SJSA1 (cell line): ENCODE data around the gene MBD2. TPM values are rescaled to one million over a fixed set of nuclear protein-coding genes. Genes with fewer than 3 reads are reported as not detected.
A peak's percentile ranks its signal among the peaks of the same experiment; 100 is the strongest.
"Not testable (repeated sequence)": the region's sequence is repeated elsewhere in the genome, so short reads cannot be mapped to it uniquely, and the experiment has no call there.

ENCODE experiments used
- DNase-seq, 2 experiments: peaks; one replicate each; pipeline ENCODE4 v3.0.0-alpha.2; 2015 to 2020; ENCODE audit warnings: low spot score in 2 of 2, low read depth in 1 of 2
- H3K27ac ChIP-seq: fragments of 250-450 bp; sonication (Bioruptor Pico); 2 replicates; pipeline ENCODE4 v1.5.1; 2020; ENCODE audit warnings: mild to moderate bottlenecking, moderate library complexity
- H3K27me3 ChIP-seq: fragments of 250-450 bp; sonication (Bioruptor Pico); replicated peaks from 2 replicates; pipeline ENCODE4 v1.5.1; 2020; ENCODE audit warnings: mild to moderate bottlenecking, moderate library complexity
- H3K36me3 ChIP-seq: fragments of 250-450 bp; sonication (Bioruptor Pico); 2 replicates; pipeline ENCODE4 v1.5.1; 2020; ENCODE audit warnings: mild to moderate bottlenecking
- H3K4me1 ChIP-seq: fragments of 250-450 bp; sonication (Bioruptor Pico); replicated peaks from 2 replicates; pipeline ENCODE4 v1.6.1; 2021; ENCODE audit warnings: mild to moderate bottlenecking
- H3K4me3 ChIP-seq: fragments of 250-450 bp; sonication (Bioruptor Pico); 2 replicates; pipeline ENCODE4 v1.5.1; 2020; ENCODE audit warnings: mild to moderate bottlenecking
- H3K9me3 ChIP-seq: fragments of 250-450 bp; sonication (Bioruptor Pico); replicated peaks from 2 replicates; pipeline ENCODE4 v1.5.1; 2020; ENCODE audit warnings: mild to moderate bottlenecking
- total RNA-seq: library from RNA; depleted of rRNA; stranded (reverse); fragments of >200 nt; shearing (Covaris generic); gene quantifications from 2 replicates; pipeline ENCODE4 v1.2.3, GENCODE V29; 2014

The MBD2 gene
- total RNA-seq, 1 experiment from 2014 or later: 38.4 TPM

DNA sequence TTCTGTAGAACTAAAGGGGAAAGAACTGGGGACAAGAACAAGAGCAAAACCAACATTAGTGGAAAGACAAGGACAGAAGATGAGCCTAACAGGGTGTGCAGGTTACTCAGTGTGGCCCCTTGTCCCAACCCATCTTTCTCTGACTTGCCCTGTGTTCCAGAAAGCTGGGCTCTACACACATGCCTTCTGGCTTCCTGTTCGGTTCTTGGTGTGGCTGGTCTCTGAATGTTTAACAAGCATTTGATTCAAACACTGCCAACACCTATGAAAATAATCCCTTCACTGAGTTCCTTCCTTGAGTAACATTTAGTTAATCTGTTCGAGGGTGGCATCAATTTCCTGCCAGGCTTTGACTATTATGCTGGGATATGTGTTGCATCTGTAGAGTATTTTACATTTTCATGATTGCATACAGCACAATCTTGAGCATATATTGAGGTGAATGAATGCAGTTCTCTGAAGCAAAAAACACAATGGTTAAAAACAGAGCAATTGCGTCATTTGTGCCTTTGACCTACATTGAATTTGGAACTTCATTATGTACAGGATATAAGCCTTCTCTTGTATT, 83.3 kb downstream of the MBD2 start:
- H3K4me1 ChIP-seq: no peaks in the 10 kb centered on the region
- DNase-seq: no peak
- H3K9me3 ChIP-seq: no peaks in the 10 kb centered on the region
- no peaks in the 10 kb centered on the region for H3K36me3 ChIP-seq
- no peak overlapping the region for H3K4me3 ChIP-seq
- H3K27me3 ChIP-seq: no peaks in the 10 kb centered on the region
- H3K27ac ChIP-seq: no peak overlapping the region

DNA sequence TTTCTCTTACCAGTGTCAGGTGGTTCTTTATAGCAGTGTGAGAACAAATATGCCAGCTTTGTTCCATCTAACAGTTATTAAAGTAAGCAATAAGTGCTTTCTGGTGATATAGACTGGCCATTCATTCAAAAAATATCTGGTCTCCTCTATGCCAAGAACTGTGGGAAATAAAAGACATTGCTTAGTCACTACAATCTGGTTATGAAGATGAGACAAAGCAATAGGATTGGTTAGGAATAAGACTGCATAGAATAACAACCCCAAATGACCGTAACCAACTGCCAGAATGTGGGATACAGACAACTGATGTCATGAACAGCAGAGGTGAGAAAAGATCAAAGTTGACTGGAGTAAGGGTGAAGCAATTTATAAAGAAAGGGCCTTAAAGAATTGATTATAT, 83.8 kb downstream of the MBD2 start:
- Histone ChIP-seq H3K4me1 (no peaks in the 10 kb centered on the region), H3K27me3 (no peaks in the 10 kb centered on the region), H3K4me3 (no peak overlapping the region), H3K9me3 (no peaks in the 10 kb centered on the region), H3K27ac (no peak overlapping the region), H3K36me3 (no peaks in the 10 kb centered on the region)
- DNase-seq: no peak

- H3K27ac ChIP-seq: no peak overlapping the region
- DNase-seq: no peak
- no peaks in the 10 kb centered on the region for H3K27me3 ChIP-seq
- no peaks in the 10 kb centered on the region for H3K9me3 ChIP-seq
- H3K36me3 ChIP-seq: no peaks in the 10 kb centered on the region
- H3K4me1 ChIP-seq: no peaks in the 10 kb centered on the region
- H3K4me3 ChIP-seq: no peak overlapping the region
These were observed 89.3 kb downstream of the MBD2 start for GRCh38 chr18:54135216-54135615.

DNA sequence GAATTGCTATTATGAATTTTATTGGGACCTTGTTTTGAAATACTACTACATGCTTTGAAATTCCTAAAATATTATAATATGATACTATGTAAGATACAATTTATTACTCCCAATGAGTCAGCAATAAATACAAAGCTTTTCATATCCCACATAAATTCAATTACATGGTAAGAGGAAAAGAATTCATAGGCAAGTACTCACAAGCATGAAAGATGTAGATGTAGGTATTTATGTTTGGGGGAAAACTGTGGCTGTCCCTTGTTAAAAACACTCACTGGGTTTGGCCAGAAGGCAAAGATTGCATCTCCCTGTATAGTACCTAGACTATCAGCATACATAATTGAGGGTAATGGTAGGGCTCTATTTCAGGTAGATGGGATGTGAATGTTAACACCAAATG, 90.4 kb downstream of the MBD2 start:
- H3K4me3 ChIP-seq: no peak overlapping the region
- H3K27ac ChIP-seq: no peak overlapping the region
- H3K27me3 ChIP-seq: no peaks in the 10 kb centered on the region
- no peaks in the 10 kb centered on the region for H3K9me3 ChIP-seq
- no peaks in the 10 kb centered on the region for H3K4me1 ChIP-seq
- H3K36me3 ChIP-seq: no peaks in the 10 kb centered on the region
- no peak for DNase-seq

DNA sequence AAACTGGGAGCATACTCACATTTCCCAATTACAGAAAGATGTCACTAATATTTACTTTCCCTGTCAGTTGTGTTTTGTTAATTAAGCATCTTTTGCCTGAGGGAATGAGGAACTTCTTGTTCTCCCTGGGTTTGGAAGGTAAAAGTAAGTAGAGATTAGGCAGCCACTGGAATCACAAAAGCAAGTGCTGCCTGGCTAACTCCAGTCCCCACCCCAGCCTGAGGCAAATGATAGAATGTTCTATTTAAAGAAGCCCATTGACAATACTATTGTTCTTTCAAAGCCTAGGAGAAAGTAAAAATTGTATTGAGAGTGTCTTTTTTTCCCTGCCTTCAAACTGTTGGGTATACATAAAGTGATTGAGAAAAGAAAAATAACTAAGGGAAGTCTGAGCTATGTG, 93.8 kb downstream of the MBD2 start:
- H3K27ac ChIP-seq: no peak overlapping the region

GRCh38 chr18:54130177-54130576, 94.3 kb downstream of the MBD2 start:
- H3K9me3 ChIP-seq: no peaks in the 10 kb centered on the region
- H3K27me3 ChIP-seq: no peaks in the 10 kb centered on the region
- DNase-seq: no peak
- H3K36me3 ChIP-seq: no peaks in the 10 kb centered on the region
- no peak overlapping the region for H3K4me3 ChIP-seq
- no peak overlapping the region for H3K27ac ChIP-seq
- H3K4me1 ChIP-seq: no peaks in the 10 kb centered on the region

More for the DNA sequence above, 93.8 kb downstream of the MBD2 start:
- Histone ChIP-seq H3K4me3 (no peak overlapping the region), H3K4me1 (no peaks in the 10 kb centered on the region), H3K27me3 (no peaks in the 10 kb centered on the region), H3K36me3 (no peaks in the 10 kb centered on the region), H3K9me3 (no peaks in the 10 kb centered on the region)
- DNase-seq: no peak

DNA sequence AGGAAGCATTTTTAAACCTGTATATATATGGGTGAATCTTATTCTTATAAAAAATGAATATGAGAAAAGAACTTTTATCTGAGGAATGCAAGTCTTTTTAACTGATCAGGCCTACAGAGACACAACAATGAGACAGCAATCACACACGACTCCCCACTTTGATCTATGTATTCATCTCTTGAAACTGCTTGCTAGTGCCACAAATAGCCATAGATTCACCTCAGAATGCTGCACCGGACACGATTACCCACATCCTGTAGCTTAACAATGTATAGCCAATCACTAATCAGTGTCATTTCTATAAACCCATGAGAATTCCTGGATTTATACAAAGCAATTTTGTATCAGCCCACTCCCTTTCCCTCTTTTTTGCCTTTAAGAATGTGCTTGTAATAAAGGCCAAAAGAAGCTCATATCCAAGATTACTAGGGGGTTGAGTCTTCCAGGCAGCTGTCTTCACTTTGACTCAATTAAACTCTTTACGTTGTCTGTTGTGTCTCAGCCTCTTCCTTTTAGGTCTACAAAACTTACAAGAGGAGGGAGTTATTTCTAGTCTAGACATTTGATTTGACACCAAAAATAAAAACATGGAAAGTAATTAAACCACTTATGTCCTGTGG, 94.9 kb downstream of the MBD2 start:
- Histone ChIP-seq H3K27me3 (no peaks in the 10 kb centered on the region), H3K36me3 (no peaks in the 10 kb centered on the region), H3K4me1 (no peaks in the 10 kb centered on the region), H3K27ac (no peak overlapping the region), H3K4me3 (no peak overlapping the region), H3K9me3 (no peaks in the 10 kb centered on the region)
- DNase-seq: no peak

DNA sequence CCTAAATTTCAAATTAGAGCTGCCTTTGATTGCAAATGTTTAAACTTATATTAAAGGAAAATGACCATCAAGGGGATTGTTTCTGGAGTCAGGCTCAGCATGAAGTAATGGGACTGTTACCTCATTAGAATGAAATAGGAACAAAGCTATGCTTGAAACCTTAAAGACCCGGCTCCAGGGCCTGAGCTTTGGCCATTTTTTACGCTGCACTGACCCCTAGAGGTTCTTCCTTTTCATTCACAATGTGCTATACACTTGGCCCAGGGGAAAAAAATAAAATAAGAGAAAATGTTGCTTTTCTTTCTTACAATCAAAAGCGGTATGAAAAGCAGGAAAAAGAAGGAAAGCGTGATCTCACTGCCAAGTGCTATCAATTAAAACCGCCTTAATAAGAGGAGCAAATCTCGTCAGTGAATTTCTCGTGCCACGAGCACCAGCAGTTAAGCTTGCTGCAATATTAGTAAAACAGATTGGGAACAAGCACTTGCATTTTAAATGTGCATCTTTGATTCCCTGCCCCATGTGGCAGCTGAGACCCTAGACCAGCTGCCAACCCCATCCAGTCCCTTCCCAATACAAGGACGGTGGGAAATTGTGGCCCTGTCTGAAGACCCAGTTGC, 96.6 kb downstream of the MBD2 start:
- H3K36me3 ChIP-seq: no peaks in the 10 kb centered on the region
- no peak overlapping the region for H3K27ac ChIP-seq
- no peaks in the 10 kb centered on the region for H3K9me3 ChIP-seq
- H3K27me3 ChIP-seq: no peaks in the 10 kb centered on the region
- no peak overlapping the region for H3K4me3 ChIP-seq
- no peaks in the 10 kb centered on the region for H3K4me1 ChIP-seq
- peak; percentile 40 to 49 for DNase-seq

DNA sequence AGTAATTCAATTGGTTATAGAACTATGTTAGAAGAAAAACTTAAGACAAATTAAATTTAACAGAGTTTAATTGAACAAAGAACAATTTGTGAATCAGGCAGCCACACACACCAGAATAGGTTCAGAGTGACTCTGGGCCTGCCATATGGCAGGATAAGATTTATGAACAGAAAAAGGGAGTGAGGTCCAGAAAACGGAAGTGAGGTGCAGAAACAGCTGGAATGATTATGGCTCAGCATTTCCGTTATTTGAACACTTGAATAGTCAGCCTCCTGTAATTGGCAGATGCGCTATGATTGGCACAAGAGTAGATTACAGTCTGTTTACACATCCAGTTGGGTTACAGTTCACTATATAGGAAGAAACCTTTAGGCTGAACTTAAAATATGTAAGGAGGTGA, 99.0 kb downstream of the MBD2 start:
- H3K27ac ChIP-seq: no peak overlapping the region
- no peaks in the 10 kb centered on the region for H3K36me3 ChIP-seq
- no peak overlapping the region for H3K4me3 ChIP-seq
- H3K4me1 ChIP-seq: no peaks in the 10 kb centered on the region
- H3K9me3 ChIP-seq: no peaks in the 10 kb centered on the region
- no peak for DNase-seq
- H3K27me3 ChIP-seq: no peaks in the 10 kb centered on the region

- DNase-seq, H3K4me3 ChIP-seq, H3K36me3 ChIP-seq, H3K27ac ChIP-seq, H3K9me3 ChIP-seq, H3K4me1 ChIP-seq, H3K27me3 ChIP-seq: not testable (repeated sequence)
These were observed 100.6 kb downstream of the MBD2 start for GRCh38 chr18:54123720-54124440.

GRCh38 chr18:54119524-54120019, 104.9 kb downstream of the MBD2 start:
- Histone ChIP-seq H3K27me3 (no peaks in the 10 kb centered on the region; the same call in 1 of the 2 replicates), H3K4me3 (no peak overlapping the region), H3K27ac (no peak overlapping the region), H3K36me3 (no peaks in the 10 kb centered on the region), H3K9me3 (no peaks in the 10 kb centered on the region), H3K4me1 (no peaks in the 10 kb centered on the region)
- DNase-seq: peak in 1 of 2 experiments; percentile 46

DNA sequence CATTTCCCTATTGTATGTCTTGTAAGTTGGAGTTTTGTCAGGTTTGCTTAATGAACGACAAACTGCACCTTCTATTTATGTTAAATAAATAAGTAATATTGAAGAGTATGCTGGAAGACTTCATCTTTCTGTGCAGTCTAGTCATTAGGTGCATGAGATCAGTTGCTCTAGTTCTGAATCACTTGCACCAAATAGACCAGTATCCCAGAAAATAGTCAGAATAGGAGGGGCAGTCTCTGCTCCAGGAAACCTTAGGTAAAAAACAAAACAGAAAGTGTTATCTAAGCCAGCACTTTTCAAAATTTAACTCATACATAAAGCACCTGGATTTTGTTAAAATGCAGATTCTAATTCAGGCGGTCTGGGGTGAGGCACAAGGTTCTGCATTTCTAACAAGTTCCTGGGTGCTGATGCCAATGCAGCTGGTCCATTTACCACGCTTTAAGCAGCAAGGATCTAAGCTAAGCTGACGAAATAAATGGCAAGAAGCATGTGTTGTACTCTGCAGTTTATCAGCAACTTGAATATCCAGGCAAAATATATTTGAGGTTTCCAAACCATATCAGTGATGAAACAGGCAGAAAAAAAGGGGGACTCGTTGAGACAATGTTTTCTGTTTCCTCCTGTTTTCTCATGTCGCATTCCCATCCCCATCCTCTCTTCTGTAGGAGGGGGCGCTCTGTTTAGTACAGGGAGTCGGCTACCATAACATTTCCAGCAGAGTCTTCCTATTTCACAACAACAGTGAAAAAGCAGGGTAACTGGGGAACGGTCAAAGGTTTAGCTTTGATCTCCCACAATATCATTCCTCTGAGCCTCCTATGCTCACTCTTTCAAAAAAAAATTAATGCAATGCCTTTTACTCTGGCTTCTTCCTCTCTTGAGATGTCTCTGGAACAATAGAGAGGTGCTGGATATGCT, 106.4 kb downstream of the MBD2 start:
- no peak for DNase-seq
- Histone ChIP-seq H3K4me1 (no peaks in the 10 kb centered on the region), H3K27ac (no peak overlapping the region), H3K9me3 (no peaks in the 10 kb centered on the region), H3K27me3 (no peaks in the 10 kb centered on the region; the same call in 1 of the 2 replicates), H3K36me3 (no peaks in the 10 kb centered on the region), H3K4me3 (no peak overlapping the region)

GRCh38 chr18:54116541-54117257, 107.8 kb downstream of the MBD2 start:
- no peaks in the 10 kb centered on the region for H3K36me3 ChIP-seq
- no peaks in the 10 kb centered on the region for H3K9me3 ChIP-seq
- no peaks in the 10 kb centered on the region for H3K4me1 ChIP-seq
- H3K27me3 ChIP-seq: no peaks in the 10 kb centered on the region; the same call in 1 of the 2 replicates
- DNase-seq: no peak
- no peak overlapping the region for H3K27ac ChIP-seq
- no peak overlapping the region for H3K4me3 ChIP-seq
